Effector memory CD8-positive, alpha-beta T cell (primary cell): ENCODE data around the gene CRELD2.
"Not testable (repeated sequence)": the region's sequence is repeated elsewhere in the genome, so short reads cannot be mapped to it uniquely, and the experiment has no call there.

Experiments used
- ATAC-seq: fragments of 150-1000 bp; cut with Tn5 transposase; replicated peaks from 2 replicates; pipeline ENCODE4 v1.10.0; 2021; ENCODE audit warnings: mild to moderate bottlenecking, moderate library complexity
- DNase-seq, 3 experiments: peaks; one replicate each; pipeline ENCODE4 v3.0.0; 2021
- H3K27ac Mint-ChIP-seq, 2 donors: one replicate each; pipeline ENCODE4 v1.8.0; 2022; ENCODE audit warnings: mild to moderate bottlenecking in 2 of 2, mixed read lengths in 2 of 2, moderate library complexity in 2 of 2
- H3K27me3 Mint-ChIP-seq, 2 donors: one replicate each; pipeline ENCODE4 v1.8.0; 2022; ENCODE audit warnings: mixed read lengths in 2 of 2
- H3K36me3 Mint-ChIP-seq: one replicate; pipeline ENCODE4 v1.8.0; 2022; ENCODE audit warnings: mild to moderate bottlenecking, moderate library complexity, mixed read lengths; ENCODE audit not compliant: insufficient read depth
- H3K4me1 Mint-ChIP-seq, 2 donors: one replicate each; pipeline ENCODE4 v1.8.0; 2022; ENCODE audit warnings: low read depth in 2 of 2, mixed read lengths in 2 of 2
- H3K4me3 Mint-ChIP-seq, 2 donors: one replicate each; pipeline ENCODE4 v1.8.0; 2022; ENCODE audit warnings: mild to moderate bottlenecking in 2 of 2, mixed read lengths in 2 of 2, moderate library complexity in 2 of 2
- H3K9me3 Mint-ChIP-seq, 2 donors: one replicate each; pipeline ENCODE4 v1.8.0; 2022; ENCODE audit warnings: mixed read lengths in 2 of 2

Gene CRELD2

DNA sequence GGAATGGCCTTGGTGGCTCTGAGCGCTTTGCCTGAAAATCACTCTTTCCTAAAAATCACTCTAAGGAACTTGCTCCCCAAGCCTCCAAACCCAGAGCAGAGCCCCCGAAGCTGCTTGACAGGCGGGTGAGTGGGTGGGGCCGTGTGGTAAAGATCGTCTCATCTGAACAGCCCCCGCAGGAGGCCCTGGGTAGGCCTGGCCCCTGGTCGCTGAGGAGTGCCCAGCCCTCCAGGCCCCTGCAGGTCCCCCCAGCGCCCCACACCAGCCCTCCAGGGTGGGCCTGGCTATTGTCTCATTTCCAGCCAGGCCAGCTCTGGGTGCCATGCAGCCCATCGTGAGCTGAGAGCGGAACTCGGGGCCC lies 25.0 kb downstream of the CRELD2 start:
- peak overlapping the region in 1 of 2 donors; percentile 93 for H3K27ac Mint-ChIP-seq
- DNase-seq = no peak
- H3K36me3 Mint-ChIP-seq = peaks cover 4% of the 10 kb centered on the region
- H3K4me1 Mint-ChIP-seq = peaks cover 5 to 13% of the 10 kb centered on the region in 2 donors
- H3K4me3 Mint-ChIP-seq = no peak overlapping the region
- no peak for ATAC-seq
- no peaks in the 10 kb centered on the region for H3K27me3 Mint-ChIP-seq
- no peaks in the 10 kb centered on the region for H3K9me3 Mint-ChIP-seq

DNA sequence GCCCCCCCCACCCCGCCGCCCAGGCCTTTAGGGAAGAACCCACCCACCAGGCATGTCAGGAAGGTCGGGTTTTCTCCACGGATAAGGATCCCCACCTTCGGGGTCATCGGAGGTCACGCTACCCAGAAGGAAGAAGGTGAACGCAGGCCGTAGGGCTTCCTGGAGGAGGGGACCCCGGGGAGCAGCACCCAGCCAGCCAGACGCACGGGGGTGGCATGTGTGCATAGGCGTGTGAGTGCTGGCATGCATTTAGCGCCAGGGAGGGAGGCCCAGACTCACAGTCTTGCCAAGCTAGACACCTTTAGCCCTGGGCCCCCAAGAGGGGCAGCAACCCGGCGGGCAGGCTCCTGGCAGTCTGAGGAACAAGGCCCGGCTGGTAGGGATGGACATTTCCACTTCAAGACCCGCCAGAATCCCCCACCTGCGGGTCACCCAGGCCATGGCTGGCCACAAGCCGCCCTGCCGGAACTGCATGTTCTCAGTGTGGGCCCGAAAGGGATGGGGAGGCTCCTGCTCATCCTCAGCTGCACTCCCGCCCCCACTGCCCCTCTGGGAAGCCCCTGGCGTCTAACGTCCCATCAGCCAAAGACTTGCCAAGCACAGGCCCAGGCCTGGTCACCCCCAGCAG lies 25.5 kb downstream of the CRELD2 start:
- H3K27ac Mint-ChIP-seq = peak overlapping the region in 1 of 2 donors; percentile 93
- no peak for ATAC-seq
- no peak overlapping the region for H3K4me3 Mint-ChIP-seq

DNA sequence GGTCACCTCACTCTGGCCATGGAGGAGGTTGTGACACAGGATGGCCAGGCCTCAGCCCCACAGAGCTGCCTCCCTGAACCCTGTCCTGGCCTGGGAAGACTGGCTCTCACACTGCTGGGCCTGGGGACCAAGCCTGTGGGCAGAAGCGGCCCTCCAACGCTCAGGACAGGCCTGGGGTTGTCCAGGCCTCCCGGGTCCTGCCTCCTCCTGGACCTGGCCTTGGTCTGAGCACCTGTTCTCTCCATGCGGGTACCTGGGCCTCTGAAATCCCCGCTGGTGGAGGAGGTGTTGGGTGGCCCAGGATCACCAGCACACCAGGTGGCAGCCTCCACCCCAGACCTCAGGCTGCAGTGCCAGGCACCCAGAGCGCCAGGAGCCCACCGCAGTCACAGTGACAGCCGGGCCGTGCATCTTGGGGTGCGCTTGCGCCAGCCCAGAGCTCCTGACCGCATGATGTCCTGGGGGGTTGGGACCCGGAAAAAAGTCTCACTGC lies 26.0 kb downstream of the CRELD2 start:
- H3K27ac Mint-ChIP-seq = peak overlapping the region in 1 of 2 donors; percentile 93

More for the DNA sequence above, 25.5 kb downstream of the CRELD2 start:
- Mint-ChIP-seq H3K36me3 (peaks cover 4% of the 10 kb centered on the region), H3K9me3 (no peaks in the 10 kb centered on the region), H3K4me1 (peaks cover 5 to 13% of the 10 kb centered on the region in 2 donors), H3K27me3 (no peaks in the 10 kb centered on the region)
- DNase-seq = no peak

DNA sequence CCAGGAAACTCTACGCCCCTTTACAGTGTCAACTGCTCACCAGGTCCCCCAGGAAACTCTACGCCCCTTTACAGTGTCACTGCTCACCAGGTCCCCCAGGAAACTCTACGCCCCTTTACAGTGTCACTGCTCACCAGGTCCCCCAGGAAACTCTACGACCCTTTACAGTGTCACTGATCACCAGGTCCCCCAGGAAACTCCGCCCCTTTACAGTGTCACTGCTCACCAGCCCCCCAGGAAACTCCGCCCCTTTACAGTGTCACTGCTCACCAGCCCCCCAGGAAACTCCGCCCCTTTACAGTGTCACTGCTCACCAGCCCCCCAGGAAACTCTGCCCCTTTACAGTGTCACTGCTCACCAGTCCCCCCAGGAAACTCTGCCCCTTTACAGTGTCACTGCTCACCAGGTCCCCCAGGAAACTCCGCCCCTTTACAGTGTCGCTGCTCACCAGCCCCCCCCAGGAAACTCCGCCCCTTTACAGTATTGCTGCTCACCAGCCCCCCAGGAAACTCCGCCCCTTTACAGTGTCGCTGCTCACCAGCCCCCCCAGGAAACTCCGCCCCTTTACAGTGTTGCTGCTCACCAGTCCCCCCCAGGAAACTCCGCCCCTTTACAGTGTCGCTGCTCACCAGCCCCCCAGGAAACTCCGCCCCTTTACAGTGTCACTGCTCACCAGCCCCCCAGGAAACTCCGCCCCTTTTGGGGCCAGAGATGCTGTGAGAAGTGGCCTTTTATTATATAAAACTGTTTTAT lies 26.8 kb downstream of the CRELD2 start:
- peak overlapping the region; percentile 38 to 44 for H3K4me3 Mint-ChIP-seq
- H3K27ac Mint-ChIP-seq = peak overlapping the region; percentile 87 to 93
- H3K27me3 Mint-ChIP-seq, H3K9me3 Mint-ChIP-seq, H3K36me3 Mint-ChIP-seq: not testable (repeated sequence)
- peak; percentile 56 for ATAC-seq
- H3K4me1 Mint-ChIP-seq = peaks cover 5 to 12% of the 10 kb centered on the region in 2 donors
- DNase-seq = peak in 2 of 3 experiments; percentile 61 to 66

More for the DNA sequence above, 26.0 kb downstream of the CRELD2 start:
- H3K4me3 Mint-ChIP-seq = no peak overlapping the region
- peaks cover 4% of the 10 kb centered on the region for H3K36me3 Mint-ChIP-seq
- DNase-seq (no peak), ATAC-seq (peak; percentile 61)
- no peaks in the 10 kb centered on the region for H3K9me3 Mint-ChIP-seq
- H3K27me3 Mint-ChIP-seq = no peaks in the 10 kb centered on the region
- H3K4me1 Mint-ChIP-seq = peaks cover 5 to 13% of the 10 kb centered on the region in 2 donors

DNA sequence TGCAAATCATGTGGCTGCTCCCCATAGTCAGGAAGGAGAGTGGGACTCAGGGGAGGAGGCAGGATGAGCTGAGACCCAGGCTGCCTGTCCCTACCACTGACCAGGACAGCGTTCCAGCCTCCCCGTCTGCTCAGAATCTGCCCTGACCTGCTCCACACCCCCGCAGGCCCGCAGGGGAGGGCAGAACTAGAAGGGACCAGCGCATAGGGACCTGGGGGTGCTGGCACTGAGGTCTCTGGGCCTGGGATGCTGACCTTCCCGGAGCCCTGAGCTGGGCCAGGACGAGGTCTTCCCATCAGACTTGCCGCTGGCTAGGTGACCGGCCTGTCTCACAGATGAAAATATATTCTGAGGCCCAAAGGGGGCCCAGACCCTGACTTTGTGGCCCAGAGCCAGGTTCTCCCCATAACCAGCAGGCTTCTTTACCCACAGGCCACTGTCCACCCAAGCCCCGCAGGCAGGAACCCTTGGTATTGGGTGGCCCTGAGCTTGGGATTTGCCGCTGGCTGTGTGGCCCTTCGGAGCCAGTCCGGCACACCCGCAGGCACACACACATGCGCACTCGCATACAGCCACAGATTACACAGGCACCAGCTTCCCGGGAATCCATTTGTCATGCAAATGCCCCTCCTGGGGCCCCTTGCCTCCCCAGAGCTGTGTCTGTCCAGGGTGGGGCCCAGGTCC lies 28.3 kb downstream of the CRELD2 start:
- Mint-ChIP-seq H3K27me3 (no peaks in the 10 kb centered on the region), H3K9me3 (no peaks in the 10 kb centered on the region), H3K4me1 (peaks cover 5 to 8% of the 10 kb centered on the region in 2 donors), H3K36me3 (peaks cover 4% of the 10 kb centered on the region), H3K4me3 (no peak overlapping the region), H3K27ac (peak overlapping the region; percentile 87 to 93)
- DNase-seq (no peak), ATAC-seq (no peak)

DNA sequence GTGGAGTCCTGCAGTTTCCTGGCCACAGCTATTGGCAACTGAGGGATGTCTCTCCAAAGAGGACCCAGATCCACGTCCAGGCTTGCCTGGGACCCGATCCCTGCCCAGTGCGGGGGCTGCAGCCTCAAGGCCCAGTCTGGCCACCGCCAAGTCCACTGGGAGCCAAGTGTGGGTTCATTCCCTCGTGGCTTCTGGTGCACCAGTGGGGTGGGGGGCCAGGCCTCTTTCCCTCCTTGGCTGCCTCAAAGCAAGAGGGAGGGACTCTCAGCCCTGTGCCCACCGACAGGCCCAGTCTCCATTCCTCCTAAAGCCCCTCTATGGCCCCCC lies 28.8 kb downstream of the CRELD2 start:
- no peak overlapping the region for H3K4me3 Mint-ChIP-seq
- ATAC-seq (no peak), DNase-seq (no peak)
- peaks cover 4% of the 10 kb centered on the region for H3K36me3 Mint-ChIP-seq
- no peaks in the 10 kb centered on the region for H3K27me3 Mint-ChIP-seq
- peaks cover 5 to 8% of the 10 kb centered on the region in 2 donors for H3K4me1 Mint-ChIP-seq
- no peaks in the 10 kb centered on the region for H3K9me3 Mint-ChIP-seq
- no peak overlapping the region for H3K27ac Mint-ChIP-seq

DNA sequence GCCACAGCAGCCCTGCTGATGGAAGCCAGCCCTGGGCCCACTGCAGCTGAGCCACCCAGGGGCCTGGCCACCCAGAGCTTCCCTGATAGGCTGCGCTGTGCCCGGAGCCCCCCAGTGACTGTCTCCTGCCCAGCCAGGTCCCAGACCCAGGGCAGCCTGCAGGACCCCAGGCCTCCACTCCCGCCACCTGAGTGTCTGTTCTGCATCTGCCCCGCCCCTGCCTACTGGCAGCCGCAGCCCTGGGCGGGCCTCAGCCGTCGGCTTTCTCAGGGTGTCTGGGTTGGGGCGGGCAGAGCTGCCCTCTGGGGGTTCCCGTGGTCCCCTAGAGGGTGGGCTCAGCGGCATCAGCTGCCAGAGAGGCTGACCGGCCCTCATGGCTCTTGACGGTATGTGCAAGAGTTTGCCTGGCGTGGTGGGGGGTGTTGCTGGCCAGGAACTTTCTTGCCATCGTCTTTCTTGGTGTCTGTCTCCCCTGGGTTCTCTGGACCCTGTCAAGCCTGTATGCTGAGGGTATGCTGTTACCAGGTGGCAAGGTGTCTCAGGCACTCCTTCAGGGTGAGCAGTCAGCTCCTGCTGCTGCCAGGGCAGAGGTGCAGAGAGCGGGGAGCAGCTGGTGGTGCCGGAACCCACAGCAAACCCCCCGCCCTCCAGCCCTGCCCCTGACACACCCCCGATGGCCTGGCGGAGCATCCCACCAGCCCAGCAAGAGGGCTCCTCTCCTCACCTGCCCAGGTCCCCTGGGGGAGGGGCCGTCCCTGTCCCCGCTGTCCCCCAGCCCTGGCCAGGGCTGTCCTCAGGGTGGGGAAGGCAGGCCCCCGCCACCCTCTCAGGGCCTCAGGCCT lies 29.9 kb downstream of the CRELD2 start:
- Mint-ChIP-seq H3K36me3 (peaks cover 4% of the 10 kb centered on the region), H3K4me1 (peaks cover 5 to 8% of the 10 kb centered on the region in 2 donors), H3K9me3 (no peaks in the 10 kb centered on the region), H3K27me3 (no peaks in the 10 kb centered on the region), H3K27ac (no peak overlapping the region), H3K4me3 (no peak overlapping the region)
- ATAC-seq (no peak), DNase-seq (no peak)

DNA sequence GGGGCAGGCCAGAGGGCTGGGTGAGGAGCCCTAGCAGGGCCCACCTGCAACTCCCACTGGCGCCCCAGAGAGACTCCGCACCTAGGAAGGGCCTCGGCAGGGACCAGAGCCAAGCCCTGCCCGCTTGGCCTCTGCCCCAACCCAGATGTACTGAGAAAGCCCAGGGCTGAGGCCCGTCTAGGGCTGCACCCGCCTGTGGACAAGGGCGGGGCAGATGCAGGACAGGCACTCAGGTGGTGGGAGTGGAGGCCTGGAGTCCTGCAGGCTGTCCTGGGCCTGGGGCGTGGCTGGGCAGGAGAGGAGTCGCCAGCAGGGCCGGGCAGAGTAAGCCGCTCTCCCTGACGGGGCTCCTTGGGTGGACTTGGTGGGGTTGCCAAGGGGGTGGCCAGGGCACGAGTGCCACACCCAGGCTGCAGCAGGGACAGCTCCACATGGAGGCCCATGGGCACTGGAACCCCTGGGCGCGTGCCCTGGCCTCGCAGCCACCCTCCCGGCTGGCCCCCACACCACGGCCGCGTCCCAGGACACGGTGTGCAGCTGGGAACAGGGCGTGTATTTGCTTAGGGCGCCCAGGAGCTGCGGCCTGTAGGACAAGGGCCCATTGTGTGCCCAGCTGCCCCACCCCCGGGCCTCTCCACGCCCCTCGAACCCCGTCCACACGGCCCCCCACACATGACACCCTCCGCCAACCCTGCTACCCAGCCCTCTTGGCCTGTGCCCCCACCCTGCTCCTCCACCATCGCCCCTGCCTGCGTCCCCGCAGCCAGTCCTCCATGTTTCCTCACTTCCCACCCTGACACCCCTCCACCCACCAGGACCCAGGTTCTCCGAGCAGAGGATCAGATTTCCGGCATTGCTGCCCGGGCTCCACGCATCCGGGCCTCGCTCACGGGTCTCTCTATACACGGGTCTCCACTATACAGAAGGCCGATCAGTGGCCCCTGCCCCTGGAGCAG lies 30.8 kb downstream of the CRELD2 start:
- Mint-ChIP-seq H3K36me3 (peaks cover 4% of the 10 kb centered on the region), H3K4me1 (peaks cover 5 to 8% of the 10 kb centered on the region in 2 donors), H3K9me3 (no peaks in the 10 kb centered on the region), H3K4me3 (no peak overlapping the region), H3K27me3 (no peaks in the 10 kb centered on the region), H3K27ac (peak overlapping the region; percentile 38 to 71)
- DNase-seq (no peak), ATAC-seq (no peak)

DNA sequence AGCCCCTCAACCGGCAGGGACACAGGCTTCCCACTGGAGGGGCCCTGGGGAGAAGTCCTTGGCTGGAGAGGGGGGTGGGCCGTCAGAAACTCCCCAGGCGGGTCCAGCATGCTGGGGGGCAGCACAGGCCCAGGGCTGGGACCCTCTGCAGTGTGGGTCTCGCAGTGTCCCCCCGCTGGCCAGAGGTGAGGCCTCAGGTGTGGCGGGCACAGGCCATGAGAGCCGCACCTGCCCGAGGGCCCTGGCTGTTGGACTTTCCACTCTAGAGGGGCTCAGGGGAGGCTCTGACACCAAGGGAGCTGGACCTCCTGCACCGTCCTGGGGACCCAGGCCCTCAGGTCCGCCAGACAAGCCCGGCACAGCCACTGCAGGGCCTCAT lies 31.5 kb downstream of the CRELD2 start:
- no peak for DNase-seq
- ATAC-seq = no peak
- peak overlapping the region; percentile 38 to 71 for H3K27ac Mint-ChIP-seq
- peaks cover 4% of the 10 kb centered on the region for H3K36me3 Mint-ChIP-seq
- no peak overlapping the region for H3K4me3 Mint-ChIP-seq
- H3K9me3 Mint-ChIP-seq = no peaks in the 10 kb centered on the region
- no peaks in the 10 kb centered on the region for H3K27me3 Mint-ChIP-seq
- H3K4me1 Mint-ChIP-seq = peaks cover 5 to 8% of the 10 kb centered on the region in 2 donors

DNA sequence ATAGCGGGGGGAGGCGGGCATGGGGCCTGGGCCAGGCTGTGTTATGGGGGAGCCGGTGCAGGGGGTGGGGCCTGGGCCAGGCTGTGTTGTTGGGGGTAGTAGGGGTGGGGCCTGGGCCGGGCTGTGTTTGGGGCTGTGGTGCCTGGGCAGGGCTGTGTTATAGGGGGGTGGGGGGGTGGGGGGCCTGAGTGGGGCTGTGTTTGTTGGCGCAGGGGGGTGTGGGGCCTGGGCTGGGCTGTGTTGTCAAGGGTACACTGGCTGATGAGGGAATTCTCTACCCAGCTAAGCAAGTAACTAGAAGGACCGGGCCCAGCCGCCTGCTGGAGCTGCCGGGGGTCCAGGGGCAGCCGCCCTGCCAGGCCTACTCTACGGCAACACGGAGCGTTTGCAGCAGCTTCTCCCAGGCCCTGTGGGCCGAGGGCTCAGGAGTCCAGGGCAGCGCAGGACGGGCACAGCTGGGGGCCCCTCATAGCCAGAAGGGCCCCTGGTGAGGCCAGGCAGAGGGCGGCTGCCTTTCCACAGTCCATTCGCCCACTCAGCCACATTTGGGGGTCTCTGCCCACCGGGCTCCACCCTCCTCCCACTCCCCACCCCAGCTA lies 32.1 kb downstream of the CRELD2 start:
- H3K27ac Mint-ChIP-seq = no peak overlapping the region
- peaks cover 4 to 7% of the 10 kb centered on the region in 2 donors for H3K4me1 Mint-ChIP-seq
- H3K4me3 Mint-ChIP-seq = no peak overlapping the region
- DNase-seq = no peak
- no peak for ATAC-seq
- H3K9me3 Mint-ChIP-seq = no peaks in the 10 kb centered on the region
- no peaks in the 10 kb centered on the region for H3K27me3 Mint-ChIP-seq
- H3K36me3 Mint-ChIP-seq = peaks cover 3% of the 10 kb centered on the region

DNA sequence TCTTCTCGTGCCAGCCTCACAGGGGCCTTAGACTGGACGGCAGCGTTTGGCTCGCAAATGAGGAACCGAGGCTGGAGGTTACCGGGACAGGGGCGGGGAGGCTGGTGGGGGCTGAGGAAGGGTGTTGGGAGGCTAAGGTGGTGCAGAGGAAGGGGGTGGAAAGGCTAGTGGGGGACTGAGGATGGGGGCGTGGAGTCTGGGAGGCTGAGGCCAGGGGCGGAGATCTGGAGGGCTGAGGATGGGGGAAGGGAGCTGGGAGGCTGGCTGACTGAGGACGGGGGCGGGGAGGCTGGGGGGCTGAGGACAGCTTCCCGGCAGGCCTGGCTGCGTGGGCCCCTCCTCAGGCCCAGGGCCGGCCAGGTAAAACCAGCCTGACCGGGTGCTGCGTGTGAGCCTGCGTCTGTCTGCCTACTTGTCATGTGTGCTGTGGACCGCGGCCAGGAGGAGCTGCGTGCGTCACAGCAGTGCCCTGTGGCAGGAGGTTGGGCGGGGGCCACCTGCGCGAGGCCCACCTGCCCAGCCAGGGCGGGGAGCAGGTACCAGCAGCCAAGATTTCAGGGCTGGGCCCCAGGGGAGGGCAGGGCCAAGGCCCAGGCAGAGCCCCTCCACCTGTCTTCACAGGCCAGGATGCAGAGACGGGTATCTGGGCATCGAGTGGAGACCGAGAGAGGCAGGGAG lies 32.7 kb downstream of the CRELD2 start:
- Mint-ChIP-seq H3K4me3 (no peak overlapping the region), H3K9me3 (no peaks in the 10 kb centered on the region), H3K4me1 (peaks cover 0 to 2% of the 10 kb centered on the region in 2 donors), H3K36me3 (no peaks in the 10 kb centered on the region), H3K27me3 (no peaks in the 10 kb centered on the region), H3K27ac (no peak overlapping the region)
- no peak for ATAC-seq
- no peak for DNase-seq

DNA sequence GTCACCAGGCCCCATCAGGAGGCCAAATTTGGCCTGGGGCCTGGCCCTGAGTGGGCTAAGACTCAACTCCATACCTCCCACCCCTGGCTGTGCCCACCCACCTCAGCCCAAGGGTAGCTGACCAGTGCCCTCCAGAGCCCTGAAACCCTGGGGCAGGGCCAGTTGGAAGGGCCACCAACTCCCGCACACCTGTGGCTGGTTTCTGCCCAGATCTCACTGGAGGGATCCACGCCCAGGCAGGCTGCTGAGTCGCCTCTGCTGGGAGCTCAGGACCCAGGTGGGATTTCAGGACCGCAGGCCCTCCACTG lies 33.2 kb downstream of the CRELD2 start:
- H3K4me3 Mint-ChIP-seq = no peak overlapping the region
- no peaks in the 10 kb centered on the region for H3K27me3 Mint-ChIP-seq
- H3K4me1 Mint-ChIP-seq = peaks cover 0 to 1% of the 10 kb centered on the region in 2 donors
- H3K27ac Mint-ChIP-seq = no peak overlapping the region
- no peaks in the 10 kb centered on the region for H3K36me3 Mint-ChIP-seq
- H3K9me3 Mint-ChIP-seq = no peaks in the 10 kb centered on the region
- ATAC-seq = no peak
- DNase-seq = no peak
